Hepatic stellate cell (primary cell): ENCODE data around the gene OR2Y1.
"Not testable (repeated sequence)": the region's sequence is repeated elsewhere in the genome, so short reads cannot be mapped to it uniquely, and the experiment has no call there.

ENCODE experiments used
- DNase-seq: peaks from one replicate; pipeline ENCODE4 v3.0.0; 2011; ENCODE audit warnings: low spot score

The OR2Y1 gene

DNA sequence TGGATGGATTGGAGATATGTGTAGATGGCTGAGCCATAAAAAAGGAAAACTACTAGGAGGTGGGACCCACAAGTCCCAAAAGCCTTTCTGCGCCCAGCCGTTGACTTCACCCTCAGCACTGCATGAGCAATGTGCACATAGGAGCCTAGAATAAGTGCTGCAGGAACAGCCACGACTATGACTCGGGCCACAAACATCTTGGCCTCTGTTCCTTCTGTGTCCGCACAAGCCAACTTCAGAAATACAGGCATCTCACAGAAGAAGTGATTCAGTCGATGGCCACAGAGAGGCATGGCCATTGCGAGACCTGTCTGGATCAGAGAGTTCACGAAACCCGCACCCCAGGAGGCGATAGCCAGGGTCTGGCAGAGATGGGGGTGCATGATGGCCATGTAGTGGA lies 587 bp downstream of the OR2Y1 start:
- DNase-seq: no peak

DNA sequence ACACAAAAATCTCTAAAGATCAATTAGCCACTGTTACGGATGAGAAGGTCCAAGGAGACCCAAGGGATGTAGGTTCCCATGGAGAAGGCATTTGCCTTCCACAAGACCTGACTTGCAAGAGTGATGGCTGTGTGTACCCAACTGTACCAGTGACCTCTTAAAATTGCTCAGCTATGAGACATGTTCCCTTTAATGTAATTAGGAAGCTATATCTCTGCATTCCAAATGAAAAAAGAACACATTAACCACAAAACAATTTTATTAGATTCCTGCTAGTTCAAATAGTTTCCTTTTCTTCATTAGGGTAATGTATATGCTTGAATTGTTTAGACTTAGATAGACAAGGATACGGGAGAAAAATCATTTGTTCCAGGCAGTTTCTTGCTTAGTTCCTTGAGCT lies 3.3 kb downstream of the OR2Y1 start:
- no peak for DNase-seq

DNA sequence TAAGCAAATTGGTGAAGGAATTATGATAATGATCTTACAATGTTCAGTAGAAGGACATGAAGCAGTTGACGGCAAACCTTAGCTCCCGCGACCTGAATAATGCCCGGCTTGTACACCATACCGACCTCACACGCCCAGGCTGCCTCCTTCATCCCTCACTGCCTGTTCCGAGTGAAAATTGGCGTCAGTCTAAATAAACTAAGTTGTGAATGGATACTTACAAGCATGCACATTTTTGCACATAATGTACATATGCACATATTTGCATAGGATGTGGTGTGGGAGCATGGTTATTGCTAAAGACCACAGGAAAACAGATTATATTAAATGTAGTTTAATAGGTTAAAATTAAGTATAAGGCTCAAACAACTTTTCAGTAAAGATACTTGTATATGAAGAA lies 14.9 kb downstream of the OR2Y1 start:
- DNase-seq: no peak

DNA sequence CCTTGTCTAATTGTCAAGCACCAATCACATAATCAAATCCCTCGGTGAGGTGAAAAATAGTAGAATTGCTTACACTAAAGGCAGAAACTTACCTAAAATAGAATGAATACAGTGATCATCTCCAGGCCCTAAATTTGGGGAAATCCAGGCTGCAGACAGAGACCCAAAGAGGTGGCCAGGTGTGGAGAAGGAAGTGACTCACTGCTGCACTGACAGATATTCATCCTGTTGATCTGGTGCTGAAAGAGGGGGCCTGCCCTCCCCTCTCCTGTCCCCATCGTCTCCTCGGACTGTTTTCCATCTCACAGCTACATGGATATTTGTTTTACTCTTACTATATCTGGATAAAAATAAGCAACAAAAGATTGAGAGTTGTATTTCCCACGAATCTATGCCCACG lies 15.9 kb downstream of the OR2Y1 start:
- DNase-seq: no peak

DNA sequence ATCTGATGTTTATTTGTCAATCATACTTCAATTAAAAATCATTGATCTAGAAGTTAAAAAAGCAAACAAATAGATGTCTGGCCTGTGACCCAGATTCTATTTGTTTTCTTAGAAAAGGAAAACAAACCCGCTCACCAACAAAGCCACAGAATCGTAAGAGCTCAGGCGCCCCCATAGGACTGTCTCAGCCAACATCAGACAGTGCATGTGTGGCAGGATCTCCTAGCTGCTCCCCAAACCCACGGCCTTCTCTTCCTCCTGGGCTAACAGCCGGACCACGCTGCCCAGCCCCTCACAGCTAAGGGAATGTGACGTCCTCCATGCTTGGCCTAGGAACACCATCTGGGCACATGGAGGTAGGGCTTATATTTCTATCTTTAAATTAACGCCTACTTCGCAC lies 19.4 kb downstream of the OR2Y1 start:
- no peak for DNase-seq

DNA sequence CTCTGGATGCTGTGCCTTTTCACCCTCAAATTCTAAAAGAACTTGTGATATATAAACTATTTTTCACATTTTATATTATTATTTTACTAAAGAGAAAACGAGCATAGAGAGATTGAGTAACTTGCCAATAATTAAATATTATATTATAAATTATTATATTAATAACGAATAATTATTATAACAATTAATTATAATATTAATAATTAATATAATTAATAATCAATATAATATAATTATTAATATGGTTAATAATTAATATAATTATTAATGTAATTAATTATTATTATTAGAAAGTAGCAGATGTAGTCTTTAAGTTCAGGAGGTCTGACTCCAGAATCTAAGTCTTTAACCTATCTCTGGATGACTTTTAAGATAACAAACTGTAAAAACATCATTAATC lies 20.1 kb downstream of the OR2Y1 start:
- no peak for DNase-seq

DNA sequence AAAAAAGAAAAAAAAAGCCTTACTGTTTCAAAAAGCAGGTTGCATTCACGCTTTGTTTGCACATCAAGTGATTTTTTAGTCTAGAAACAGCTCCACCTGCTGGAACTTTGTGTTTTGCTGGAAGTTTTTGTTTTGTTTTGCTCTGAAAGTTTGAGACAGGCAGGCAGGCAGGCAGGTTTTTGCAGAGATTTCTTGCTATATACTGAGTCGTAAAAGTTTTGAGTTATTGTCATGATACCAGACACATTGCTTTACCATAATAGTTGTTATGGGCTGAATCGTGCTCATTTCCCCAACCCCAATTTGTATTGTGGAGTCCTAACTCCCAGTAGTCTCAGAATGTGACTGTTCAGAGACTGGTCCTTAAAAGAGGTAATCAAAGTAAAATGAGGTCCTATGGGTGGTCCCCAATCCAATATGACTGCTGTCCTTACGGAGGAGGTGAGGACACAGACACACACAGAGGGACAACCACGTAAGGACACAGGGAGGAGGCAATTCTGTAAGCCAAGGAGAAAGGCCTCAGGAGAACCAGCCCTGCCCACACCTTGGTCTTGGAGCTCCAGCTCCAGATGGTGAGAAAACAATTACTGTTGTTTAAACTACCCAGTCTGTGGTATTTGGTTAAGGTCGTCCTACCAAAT lies 20.9 kb downstream of the OR2Y1 start:
- peak; percentile 20 for DNase-seq

DNA sequence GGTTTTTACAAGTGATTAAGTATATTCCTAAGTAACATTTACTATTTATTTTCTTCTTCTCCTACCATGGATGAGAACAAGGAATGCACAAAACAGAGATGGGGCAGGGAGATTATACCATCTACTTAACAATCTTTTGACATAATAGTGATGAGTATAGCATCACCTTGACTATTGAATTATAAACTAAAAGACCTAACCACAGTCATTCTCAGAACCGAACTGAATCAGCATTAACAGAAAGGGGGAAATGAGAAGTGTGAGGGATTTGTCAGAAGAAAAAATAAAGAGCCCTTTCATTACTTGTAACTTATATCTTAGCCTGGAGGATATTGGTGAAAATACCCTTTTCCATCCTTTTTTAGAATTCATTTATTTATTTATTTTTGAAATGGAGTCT lies 21.9 kb downstream of the OR2Y1 start:
- DNase-seq: no peak

DNA sequence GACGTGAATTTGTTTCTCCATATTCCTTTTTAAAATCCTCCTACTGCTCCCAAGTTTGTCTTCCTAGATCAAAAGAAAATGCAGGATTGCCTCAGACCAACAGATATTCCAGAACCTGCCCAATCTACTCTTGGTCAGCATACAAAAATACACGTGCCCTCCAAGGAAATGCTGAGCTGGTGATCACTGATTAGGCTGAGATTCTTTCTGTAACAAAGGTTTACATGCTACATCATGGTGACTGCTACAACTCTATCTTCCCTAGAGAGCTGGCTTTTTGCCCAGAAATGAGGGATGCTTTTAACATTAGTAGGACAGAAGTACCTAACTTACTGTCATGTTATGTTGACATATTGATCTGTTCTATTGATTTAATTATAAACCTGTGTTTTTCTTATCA lies 35.5 kb downstream of the OR2Y1 start:
- no peak for DNase-seq

DNA sequence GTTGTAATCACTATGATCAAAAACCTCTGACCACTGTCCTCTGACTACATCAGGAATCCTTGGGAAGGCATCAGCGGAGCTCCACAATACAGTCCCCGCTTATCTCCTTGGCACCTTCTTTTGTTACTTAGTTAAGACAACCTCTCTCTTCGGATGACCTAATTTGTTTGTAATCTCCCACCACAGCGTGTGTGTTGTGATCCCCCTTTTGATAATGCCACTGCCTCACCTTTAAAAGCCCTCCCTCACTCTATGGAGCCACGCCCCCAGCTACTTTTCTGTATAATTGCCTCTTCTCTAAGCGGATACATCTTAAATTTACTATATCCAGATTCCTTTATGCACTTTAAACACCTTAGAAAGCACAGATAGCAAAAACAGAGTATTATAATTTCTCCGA lies 35.9 kb downstream of the OR2Y1 start:
- no peak for DNase-seq

DNA sequence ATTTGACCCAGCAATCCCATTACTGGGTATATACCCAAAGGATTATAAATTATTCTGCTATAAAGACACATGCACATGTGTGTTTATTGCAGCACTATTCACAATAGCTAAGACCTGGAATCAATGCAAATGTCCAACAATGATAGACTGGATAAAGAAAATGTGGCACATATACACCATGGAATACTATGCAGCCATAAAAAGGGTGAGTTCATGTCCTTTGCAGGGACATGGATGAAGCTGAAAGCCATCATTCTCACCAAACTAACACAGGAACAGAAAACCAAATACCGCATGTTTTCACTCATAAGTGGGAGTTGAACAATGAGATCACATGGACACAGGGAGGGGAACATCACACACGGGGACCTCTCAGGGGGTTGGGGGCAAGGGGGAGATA lies 36.5 kb downstream of the OR2Y1 start:
- DNase-seq: not testable (repeated sequence)

DNA sequence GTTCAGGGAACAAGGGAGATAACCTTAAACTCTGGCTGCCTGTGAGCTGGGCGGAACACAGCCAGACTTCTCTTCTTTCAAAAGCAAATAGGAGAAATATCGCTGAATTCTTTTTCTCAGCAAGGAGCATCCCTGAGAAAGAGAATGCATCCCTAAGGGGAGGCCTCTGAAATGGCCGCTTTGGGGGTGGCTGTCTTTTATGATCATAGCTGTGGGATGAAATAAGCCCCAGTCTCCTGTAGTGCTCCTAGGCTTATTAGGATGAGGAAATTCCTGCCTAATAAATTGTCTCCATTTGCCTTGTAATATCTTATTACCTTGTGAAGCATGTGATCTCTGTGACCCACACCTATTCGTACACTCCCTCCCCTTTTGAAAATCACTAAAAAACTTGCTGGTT lies 39.4 kb downstream of the OR2Y1 start:
- not testable (repeated sequence) for DNase-seq

DNA sequence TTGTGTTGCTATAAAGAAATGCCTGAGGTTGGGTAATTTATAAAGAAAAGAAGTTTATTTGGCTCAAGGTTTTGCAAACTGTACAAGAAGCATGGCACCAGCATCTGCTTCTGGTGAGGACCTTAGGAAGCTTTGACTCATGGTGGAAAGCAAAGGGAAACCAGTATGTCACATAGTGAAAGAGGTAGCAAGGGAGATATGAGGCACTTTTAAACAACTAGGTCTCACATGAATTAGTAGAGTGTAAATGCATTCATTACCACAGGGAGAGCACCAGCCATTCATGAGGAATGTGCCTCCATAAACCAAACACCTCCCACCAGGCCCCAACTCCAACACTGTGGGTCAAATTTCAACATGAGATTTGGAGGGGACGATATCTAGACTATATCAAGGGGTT lies 40.8 kb downstream of the OR2Y1 start:
- DNase-seq: no peak

DNA sequence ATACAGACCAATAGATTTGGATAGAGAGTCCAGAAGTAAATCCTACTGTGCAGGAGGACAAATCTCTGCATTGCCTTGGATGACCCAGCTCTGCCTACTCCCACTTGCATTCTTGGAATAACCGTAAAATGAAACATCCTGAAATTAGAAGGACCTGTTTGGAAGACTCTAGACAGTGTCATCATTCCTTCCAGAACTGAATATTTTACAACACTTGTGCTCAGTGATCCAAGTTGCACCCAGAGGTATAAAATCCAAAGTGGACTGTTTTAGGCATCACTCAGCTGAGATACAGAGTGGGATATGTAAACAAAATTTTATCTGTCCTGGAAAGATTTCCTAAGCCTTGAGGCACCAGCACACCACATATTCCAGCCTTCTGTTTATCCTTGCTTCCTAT lies 43.7 kb downstream of the OR2Y1 start:
- DNase-seq: no peak

DNA sequence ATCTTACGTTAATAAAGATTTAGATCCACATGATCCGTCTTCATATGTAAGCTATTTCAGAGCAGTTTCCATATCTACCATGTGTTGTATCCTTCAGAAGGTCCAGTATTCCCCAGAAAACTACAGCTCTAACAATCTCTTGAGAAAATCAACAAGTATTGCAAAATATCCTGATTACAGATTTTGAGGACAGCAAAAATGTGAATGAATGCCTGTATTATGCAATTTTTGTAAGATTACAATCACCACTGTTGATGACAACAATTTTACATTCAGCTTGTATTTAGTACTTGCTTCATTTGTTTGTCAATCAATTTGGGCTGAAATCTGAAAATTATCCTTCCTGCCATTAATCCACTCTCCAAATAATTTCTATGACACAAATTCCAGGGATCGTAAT lies 47.4 kb downstream of the OR2Y1 start:
- DNase-seq: no peak

DNA sequence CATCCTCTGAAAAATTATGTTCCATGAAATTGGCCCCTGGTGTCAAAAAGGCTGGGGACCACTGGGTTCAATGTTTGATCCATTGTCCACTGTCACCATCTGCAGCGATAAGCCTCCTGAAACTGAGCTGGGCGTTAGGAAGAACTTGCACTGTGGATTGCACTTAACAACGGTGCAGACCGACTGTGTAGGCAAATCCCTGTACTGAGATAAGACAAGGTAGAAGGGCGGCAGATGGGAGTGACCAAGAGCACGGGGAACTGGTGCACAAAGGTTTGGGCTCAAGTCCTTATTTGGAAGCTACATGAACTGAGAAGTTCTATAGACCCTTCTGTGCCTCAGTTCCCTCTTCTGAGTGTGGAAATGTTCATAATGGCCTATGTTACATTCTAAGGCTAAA lies 48.8 kb downstream of the OR2Y1 start:
- no peak for DNase-seq

DNA sequence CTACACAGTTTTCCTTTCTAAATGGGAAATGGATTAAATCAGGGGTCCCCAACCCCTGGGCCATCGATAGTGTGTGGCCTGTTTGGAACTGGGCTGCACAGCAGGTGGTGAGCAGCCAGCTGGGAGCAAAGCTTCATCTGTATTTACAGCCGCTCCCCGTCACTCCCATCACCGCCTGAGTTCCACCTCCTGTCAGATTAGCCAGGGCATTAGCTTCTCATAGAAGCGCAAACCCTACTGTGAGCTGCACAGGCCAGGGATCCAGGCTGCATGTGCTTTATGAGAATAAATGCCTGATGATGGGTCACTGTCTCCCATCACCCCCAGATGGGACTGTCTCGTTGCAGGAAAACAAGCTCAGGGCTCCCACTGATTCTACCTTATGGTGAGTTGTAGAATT lies 49.3 kb downstream of the OR2Y1 start:
- DNase-seq: no peak

DNA sequence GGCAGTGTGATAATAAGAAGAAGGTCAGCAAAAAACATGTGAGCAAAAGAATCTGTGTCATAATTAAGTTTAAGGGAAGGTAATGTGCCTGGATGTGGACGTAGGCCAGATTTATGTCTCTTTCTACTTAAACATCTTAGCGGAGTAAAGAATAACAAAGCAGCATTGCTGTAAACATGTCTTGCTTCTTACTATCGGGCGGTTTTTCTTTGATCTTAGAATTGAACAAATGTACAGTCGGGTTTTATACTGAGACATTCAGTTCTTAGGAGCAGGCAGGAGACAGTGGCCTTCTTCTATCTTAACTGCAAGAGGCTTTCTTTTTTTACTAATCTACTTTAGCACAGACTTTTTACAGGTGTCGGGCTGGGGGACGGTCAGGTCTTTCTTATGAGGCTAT lies 50.1 kb downstream of the OR2Y1 start:
- no peak for DNase-seq
